GM19324 (cell line): ENCODE data around the gene MED15.
"Not testable (repeated sequence)": the region's sequence is repeated elsewhere in the genome, so short reads cannot be mapped to it uniquely, and the experiment has no call there.

Experiments used
- ATAC-seq: cut with Tn5 transposase; IDR thresholded peaks from one replicate; pipeline ENCODE4 v1.9.1; 2021; ENCODE audit warnings: mild to moderate bottlenecking, moderate library complexity; ENCODE audit not compliant: unreplicated experiment, low FRiP score

The MED15 gene

GRCh38 chr22:20508067-20508755 lies 801 bp downstream of the MED15 start:
- ATAC-seq = not testable (repeated sequence)

GRCh38 chr22:20508815-20509271 lies 1.4 kb downstream of the MED15 start:
- ATAC-seq = no peak

GRCh38 chr22:20509344-20510047 lies 2.1 kb downstream of the MED15 start:
- no peak for ATAC-seq

GRCh38 chr22:20510811-20511577 lies 3.6 kb downstream of the MED15 start:
- no peak for ATAC-seq

GRCh38 chr22:20511578-20512229 lies 4.3 kb downstream of the MED15 start:
- ATAC-seq = no peak

GRCh38 chr22:20514658-20515406 lies 7.4 kb downstream of the MED15 start:
- ATAC-seq = no peak

- ATAC-seq = no peak
These were observed 9.0 kb downstream of the MED15 start for GRCh38 chr22:20516399-20516798.

GRCh38 chr22:20517422-20517821 lies 10.0 kb downstream of the MED15 start:
- no peak for ATAC-seq

- no peak for ATAC-seq
These were observed 10.6 kb downstream of the MED15 start for GRCh38 chr22:20517841-20518592.

GRCh38 chr22:20519558-20519957 lies 12.1 kb downstream of the MED15 start:
- ATAC-seq = no peak

GRCh38 chr22:20520093-20520511 lies 12.7 kb downstream of the MED15 start:
- ATAC-seq = no peak

GRCh38 chr22:20522134-20523004 lies 15.0 kb downstream of the MED15 start:
- ATAC-seq = no peak

- ATAC-seq = no peak
These were observed 15.9 kb downstream of the MED15 start for GRCh38 chr22:20523086-20523983.

- ATAC-seq = no peak
These were observed 16.6 kb downstream of the MED15 start for GRCh38 chr22:20524004-20524481.

- no peak for ATAC-seq
These were observed 17.6 kb downstream of the MED15 start for GRCh38 chr22:20525048-20525447.

GRCh38 chr22:20526305-20526627 lies 18.9 kb downstream of the MED15 start:
- ATAC-seq = no peak

GRCh38 chr22:20526628-20527355 lies 19.4 kb downstream of the MED15 start:
- ATAC-seq = no peak
